ACHN (cell line): Measurements from ENCODE around the gene FARP2.

Experiments
- DNase-seq: peaks from one replicate; pipeline ENCODE4 v3.0.0-alpha.2; 2015
- in situ Hi-C: cut with HindIII; loops from 2 replicates; pipeline ENCODE4 v1.10.0; 2017; ENCODE audit warnings: low sequenced_read_pairs, low pct_ligation_motif_present, low pct_unique_long_range_greater_than_20kb

The FARP2 gene

GRCh38 chr2:241465543-241465942 lies 109.5 kb downstream of the FARP2 start:
- in situ Hi-C loops, result no loop called here
- DNase-seq, result no peak

GRCh38 chr2:241466230-241466629 lies 110.1 kb downstream of the FARP2 start:
- DNase-seq, result no peak

GRCh38 chr2:241467777-241468475 lies 111.8 kb downstream of the FARP2 start:
- in situ Hi-C loops, result no loop called here
- no peak for DNase-seq

More at GRCh38 chr2:241466230-241466629, 110.1 kb downstream of the FARP2 start:
- in situ Hi-C loops, result no loop called here

- no peak for DNase-seq
- in situ Hi-C loops, result no loop called here
Observed at GRCh38 chr2:241468476-241468781, 112.3 kb downstream of the FARP2 start.

- in situ Hi-C loops, result no loop called here
- DNase-seq, result no peak
Observed at GRCh38 chr2:241469746-241470145, 113.7 kb downstream of the FARP2 start.

- no peak for DNase-seq
Observed at GRCh38 chr2:241473399-241473798, 117.3 kb downstream of the FARP2 start.

GRCh38 chr2:241475267-241475666 lies 119.2 kb downstream of the FARP2 start:
- in situ Hi-C loops, result no loop called here
- no peak for DNase-seq

More at GRCh38 chr2:241473399-241473798, 117.3 kb downstream of the FARP2 start:
- in situ Hi-C loops, result no loop called here

GRCh38 chr2:241478166-241478565 lies 122.1 kb downstream of the FARP2 start:
- DNase-seq, result no peak
- in situ Hi-C loops, result no loop called here

GRCh38 chr2:241479026-241479898 lies 123.2 kb downstream of the FARP2 start:
- no peak for DNase-seq
- in situ Hi-C loops, result no loop called here

- in situ Hi-C loops, result no loop called here
- DNase-seq, result no peak
Observed at GRCh38 chr2:241481687-241482086, 125.6 kb downstream of the FARP2 start.

GRCh38 chr2:241482126-241482955 lies 126.3 kb downstream of the FARP2 start:
- in situ Hi-C loops, result no loop called here
- no peak for DNase-seq

GRCh38 chr2:241483305-241483704 lies 127.2 kb downstream of the FARP2 start:
- no peak for DNase-seq
- in situ Hi-C loops, result no loop called here

GRCh38 chr2:241485172-241485911 lies 129.3 kb downstream of the FARP2 start:
- in situ Hi-C loops, result no loop called here
- DNase-seq, result no peak

GRCh38 chr2:241489088-241489487 lies 133.0 kb downstream of the FARP2 start:
- in situ Hi-C loops, result no loop called here
- no peak for DNase-seq

GRCh38 chr2:241489733-241490680 lies 133.9 kb downstream of the FARP2 start:
- DNase-seq, result no peak
- in situ Hi-C loops, result no loop called here

- in situ Hi-C loops, result no loop called here
- DNase-seq, result no peak
Observed at GRCh38 chr2:241490825-241491506, 134.9 kb downstream of the FARP2 start.

GRCh38 chr2:241491549-241492173 lies 135.6 kb downstream of the FARP2 start:
- no peak for DNase-seq
- in situ Hi-C loops, result no loop called here
